Raji (cell line): ENCODE results near the gene PPP1R14C.

ENCODE experiments used
- POLR2A ChIP-seq: IDR thresholded peaks from 2 replicates; pipeline ENCODE4 v1.6.1; 2011; ENCODE audit warnings: low read depth, low read length, control low read depth; ENCODE audit not compliant: insufficient read depth

PPP1R14C gene

DNA sequence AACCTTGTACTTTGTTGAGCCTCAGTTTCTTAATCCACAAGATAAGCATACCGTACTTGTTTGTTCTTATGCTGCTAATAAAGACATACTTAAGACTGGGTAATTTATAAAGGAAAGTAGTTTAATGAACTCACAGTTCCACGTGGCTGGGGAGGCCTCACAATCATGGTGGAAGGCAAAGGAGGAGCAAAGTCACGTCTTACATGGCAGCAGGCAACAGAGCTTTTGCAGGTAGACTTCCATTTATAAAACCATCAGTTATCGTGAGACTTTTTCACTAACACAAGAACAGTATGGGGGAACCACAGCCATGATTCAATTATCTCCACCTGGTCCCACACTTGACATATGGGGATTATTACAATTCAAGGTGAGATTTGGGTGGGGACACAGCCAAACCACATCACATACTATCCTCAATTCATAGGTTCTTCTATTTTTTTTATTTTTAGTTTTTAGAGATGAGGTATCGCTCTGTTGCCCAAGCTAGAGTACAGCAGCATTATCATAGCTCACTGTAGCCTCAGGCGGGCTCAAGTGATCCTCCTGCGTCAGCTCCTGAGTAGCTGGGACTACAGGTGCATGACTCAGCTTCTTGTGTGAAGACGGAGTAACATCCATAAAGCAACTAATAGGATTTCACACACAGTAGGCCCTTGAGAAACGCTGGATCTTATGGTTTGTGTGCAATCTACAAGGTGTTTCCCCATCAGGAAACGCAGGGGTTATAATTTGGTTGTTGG, 149.3 kb downstream of the PPP1R14C start:
- TF ChIP-seq POLR2A, result no peak

DNA sequence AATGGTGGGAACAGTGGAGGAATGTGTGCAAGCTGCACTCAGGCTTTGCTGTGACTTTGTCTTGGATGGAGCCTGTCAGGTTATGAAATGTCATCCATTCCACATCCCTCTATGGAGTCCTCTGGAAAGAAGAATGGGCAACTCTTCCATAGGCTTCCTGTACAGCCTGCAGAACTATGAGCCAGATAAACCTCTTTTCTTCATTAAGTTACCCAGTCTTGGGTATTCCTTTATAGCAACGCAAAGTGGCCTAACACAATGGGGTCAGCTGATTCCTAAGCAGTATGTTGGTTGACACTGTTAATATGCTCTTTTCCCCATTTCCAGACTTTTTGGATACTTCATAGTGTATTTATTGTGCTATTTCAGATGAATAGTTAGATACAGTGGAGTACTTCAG, 150.2 kb downstream of the PPP1R14C start:
- no peak for TF ChIP-seq POLR2A

DNA sequence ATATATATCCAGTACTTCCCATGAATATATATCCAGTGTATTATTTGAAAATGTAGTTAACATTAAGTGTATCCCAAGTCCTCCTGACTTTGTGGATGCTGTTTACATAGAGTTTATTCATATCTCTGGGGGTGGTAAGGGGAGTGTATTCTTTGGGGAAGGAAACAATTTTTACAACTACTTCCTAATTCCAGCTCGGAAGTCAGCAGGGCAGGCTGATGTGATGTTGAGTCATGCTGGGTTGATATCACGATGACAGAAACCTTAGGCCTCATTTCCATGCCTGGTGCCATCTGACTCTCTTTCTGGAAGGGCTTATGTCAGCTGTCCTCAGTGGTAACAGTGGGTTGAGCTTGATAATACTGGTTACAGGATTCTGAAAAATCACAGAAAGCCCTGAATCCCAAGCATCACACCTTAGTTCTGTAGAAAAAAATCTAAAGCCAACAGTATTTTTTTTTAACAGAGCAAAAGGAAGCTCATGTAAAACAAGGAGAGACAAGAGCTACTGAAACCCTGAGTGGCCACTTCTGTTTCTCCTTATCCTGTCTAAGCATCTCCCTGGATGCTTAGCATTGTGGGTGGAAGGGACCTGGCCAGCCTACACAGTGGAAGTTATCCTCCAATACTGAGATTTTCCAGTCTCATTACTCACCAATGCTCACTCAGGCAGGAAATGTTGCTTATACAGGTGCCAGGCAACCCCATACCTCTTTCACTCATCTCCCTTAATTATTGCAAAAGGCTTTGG, 150.8 kb downstream of the PPP1R14C start:
- TF ChIP-seq POLR2A, result no peak

- no peak for TF ChIP-seq POLR2A
Observed at GRCh38 chr6:150296890-150297289, 154.0 kb downstream of the PPP1R14C start.

DNA sequence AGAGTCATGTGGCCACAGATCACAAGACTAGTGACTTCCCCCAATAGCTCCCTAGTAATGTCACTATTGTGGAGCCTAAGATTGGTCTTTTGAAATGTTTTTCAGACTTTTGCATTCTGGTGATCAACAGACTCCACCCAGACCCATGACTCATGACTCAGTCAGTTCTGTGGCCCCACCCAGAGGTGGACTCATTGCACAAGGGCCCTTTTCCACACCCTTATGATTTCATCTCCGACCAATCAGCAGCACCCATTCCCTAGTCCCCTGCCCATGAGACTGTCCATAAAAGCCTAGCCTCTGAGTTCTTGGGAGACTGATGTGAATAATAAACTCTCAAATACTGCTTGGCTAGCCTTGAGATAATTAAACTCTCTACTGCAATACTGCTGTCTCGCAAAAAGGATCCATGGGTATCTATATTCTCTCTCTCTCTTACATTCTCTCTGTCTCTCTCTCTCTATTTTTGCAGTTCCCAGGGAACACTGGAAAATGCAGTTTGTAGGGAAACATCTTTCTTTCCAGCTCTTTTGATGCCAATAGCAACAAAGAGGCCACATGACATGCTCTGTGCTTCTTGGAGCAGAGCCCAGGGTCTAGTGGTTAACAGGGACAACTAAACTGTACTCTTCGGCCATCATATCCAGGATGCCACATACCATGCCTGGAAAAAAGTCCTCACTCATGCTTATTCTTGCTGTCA, 154.6 kb downstream of the PPP1R14C start:
- TF ChIP-seq POLR2A, result no peak

DNA sequence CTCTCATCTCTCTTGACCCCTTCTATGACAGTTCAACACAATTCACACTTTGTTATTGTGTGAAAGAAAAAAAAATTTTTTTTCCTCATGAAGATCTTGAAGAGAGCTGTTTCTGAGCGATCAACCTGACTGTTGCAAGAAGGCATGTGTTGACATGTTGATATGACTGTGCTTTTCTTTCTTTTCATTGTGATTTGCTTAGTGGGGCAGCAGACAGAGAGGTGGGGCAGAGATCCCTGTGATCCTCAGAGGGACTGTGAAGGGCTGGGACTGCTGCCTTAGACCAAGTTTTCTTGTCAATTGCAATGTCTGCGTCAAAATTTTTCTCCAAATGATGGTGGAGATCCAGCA, 155.2 kb downstream of the PPP1R14C start:
- TF ChIP-seq POLR2A, result no peak

DNA sequence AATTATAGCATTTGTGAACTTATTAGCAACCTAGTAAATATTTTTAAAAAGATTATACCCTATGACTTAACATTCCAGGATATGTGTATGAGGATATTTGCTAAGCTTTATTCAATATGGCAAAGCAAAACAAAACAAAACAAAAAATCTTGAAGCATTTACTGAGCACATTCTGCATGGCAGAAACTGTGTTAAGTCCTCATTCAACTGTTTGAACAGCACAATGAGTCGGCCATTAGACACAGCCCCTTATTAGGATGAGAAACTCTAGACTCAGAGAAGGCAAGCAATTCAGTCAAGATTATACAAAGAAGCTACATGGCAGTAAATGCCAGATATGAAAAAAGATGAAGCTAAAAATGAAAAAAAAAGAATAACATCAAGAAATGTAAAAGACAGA, 155.8 kb downstream of the PPP1R14C start:
- no peak for TF ChIP-seq POLR2A
